ENCODE data around the gene ADSL. TPM values are rescaled to one million over a fixed set of nuclear protein-coding genes. Genes with fewer than 3 reads are reported as not detected.

Gene ADSL
- total RNA-seq, result 10 to 100 TPM; 40.4 to 53.1 TPM
- polyA plus RNA-seq (ENCODE audit: insufficient read length in 6 of 6), result 100 to 1,000 TPM in 4 of 6 donors, 10 to 100 TPM in 2; 89.5 to 110 (median 104) TPM
- long read RNA-seq, donor 1, full-length matches to known transcripts, result 26 of 74 reads
- long read RNA-seq, donor 1, partial matches to known transcripts, result 48 of 74 reads
- long read RNA-seq, donor 1, other reads (novel, unspliced or antisense), result 0 of 74 reads
- long read RNA-seq, donor 2, full-length matches to known transcripts, result 25 of 63 reads
- long read RNA-seq, donor 2, partial matches to known transcripts, result 38 of 63 reads
- long read RNA-seq, donor 2, other reads (novel, unspliced or antisense), result 0 of 63 reads
- long read RNA-seq, donor 3, full-length matches to known transcripts, result 17 of 48 reads
- long read RNA-seq, donor 3, partial matches to known transcripts, result 31 of 48 reads
- long read RNA-seq, donor 3, other reads (novel, unspliced or antisense), result 0 of 48 reads
- long read RNA-seq, donor 4, full-length matches to known transcripts, result 34 of 42 reads
- long read RNA-seq, donor 4, partial matches to known transcripts, result 1 of 42 reads
- long read RNA-seq, donor 4, other reads (novel, unspliced or antisense), result 7 of 42 reads
- long read RNA-seq, donor 5, full-length matches to known transcripts, result 22 of 51 reads
- long read RNA-seq, donor 5, partial matches to known transcripts, result 29 of 51 reads
- long read RNA-seq, donor 5, other reads (novel, unspliced or antisense), result 0 of 51 reads
- long read RNA-seq, donor 6, full-length matches to known transcripts, result 33 of 81 reads
- long read RNA-seq, donor 6, partial matches to known transcripts, result 43 of 81 reads
- long read RNA-seq, donor 6, other reads (novel, unspliced or antisense), result 5 of 81 reads
- long read RNA-seq, donor 7, full-length matches to known transcripts, result 16 of 63 reads
- long read RNA-seq, donor 7, partial matches to known transcripts, result 47 of 63 reads
- long read RNA-seq, donor 7, other reads (novel, unspliced or antisense), result 0 of 63 reads
- long read RNA-seq, donor 8, full-length matches to known transcripts, result 15 of 49 reads
- long read RNA-seq, donor 8, partial matches to known transcripts, result 34 of 49 reads
- long read RNA-seq, donor 8, other reads (novel, unspliced or antisense), result 0 of 49 reads
- long read RNA-seq, donor 9, partial matches to known transcripts, result 0 of 1 reads
- long read RNA-seq, donor 9, other reads (novel, unspliced or antisense), result 0 of 1 reads
- long read RNA-seq, donor 10, full-length matches to known transcripts, result 70 of 79 reads
- long read RNA-seq, donor 10, partial matches to known transcripts, result 0 of 79 reads
- long read RNA-seq, donor 10, other reads (novel, unspliced or antisense), result 9 of 79 reads
- long read RNA-seq, donor 11, full-length matches to known transcripts, result 16 of 26 reads
- long read RNA-seq, donor 11, partial matches to known transcripts, result 10 of 26 reads
- long read RNA-seq, donor 11, other reads (novel, unspliced or antisense), result 0 of 26 reads
- long read RNA-seq, donor 12, full-length matches to known transcripts, result 20 of 49 reads
- long read RNA-seq, donor 12, partial matches to known transcripts, result 29 of 49 reads
- long read RNA-seq, donor 12, other reads (novel, unspliced or antisense), result 0 of 49 reads

- ATAC-seq (peak; percentile 99), DNase-seq (peak; percentile 87 to 97 (median 91))
- TF ChIP-seq CTCF (IDR thresholded peaks at IDR 0.05), result no peak
- intact Hi-C loops (cut with DNase I), result loop anchor here in 1 of 2 donors (5.0 kb wide), 1 partner anchor 304 kb away; no protein-coding TSS in a partner anchor
- Histone ChIP-seq H3K4me3 (peak within 1 kb of the TSS; percentile 67 to 91), H3K27me3 (no peaks in the 10 kb centered on the region), H3K4me1 (peaks cover 10 to 28% of the 10 kb centered on the region in 2 donors), H3K27ac (peak within 1 kb of the TSS; percentile 80 to 92), H3K9me3 (no peaks in the 10 kb centered on the region), H3K36me3 (peaks cover 0 to 29% of the 10 kb centered on the region in 2 donors)
Observed at GRCh38 chr22:40346185-40347118, at the start of gene ADSL. ADSL (plus strand) TSS chr22:40346500; CDS start chr22:40346559, 59 bp downstream.

- no peaks in the 10 kb centered on the region for H3K4me1 ChIP-seq
- no peak overlapping the region for H3K4me3 ChIP-seq
- intact Hi-C loops (cut with DNase I), result no loop called here
- peaks cover 0 to 81% of the 10 kb centered on the region in 2 donors for H3K36me3 ChIP-seq
- ATAC-seq (no peak), DNase-seq (peak in 1 of 4 donors; percentile 21)
- TF ChIP-seq CTCF (IDR thresholded peaks at IDR 0.05), result no peak
- H3K27me3 ChIP-seq, result no peaks in the 10 kb centered on the region
- no peak overlapping the region for H3K27ac ChIP-seq
- H3K9me3 ChIP-seq, result no peaks in the 10 kb centered on the region
Observed at GRCh38 chr22:40300316-40300715, 46.0 kb upstream of the ADSL start.

GRCh38 chr22:40300884-40301672 is 45.2 kb upstream of the ADSL start:
- no peaks in the 10 kb centered on the region for H3K27me3 ChIP-seq
- H3K9me3 ChIP-seq, result no peaks in the 10 kb centered on the region
- TF ChIP-seq CTCF (IDR thresholded peaks at IDR 0.05), result no peak
- no peak for ATAC-seq
- intact Hi-C loops (cut with DNase I), result no loop called here
- H3K4me3 ChIP-seq, result no peak overlapping the region
- H3K4me1 ChIP-seq, result no peaks in the 10 kb centered on the region
- H3K36me3 ChIP-seq, result peaks cover 0 to 83% of the 10 kb centered on the region in 2 donors
- no peak overlapping the region for H3K27ac ChIP-seq
- no peak for DNase-seq
